Measurements from ENCODE around the gene CYP4F2.

Gene CYP4F2

GRCh38 chr19:15828121-15828610, 69.7 kb downstream of the CYP4F2 start:
- H3K4me3 ChIP-seq (ENCODE audit: low read length) = no peak overlapping the region
- no peak for TF ChIP-seq CTCF (conservative IDR thresholded peaks at IDR 0.05; ENCODE audit: low read depth, low read length)
- no peak for DNase-seq (ENCODE audit: low read depth)
